HG03175 (cell line): Measurements from ENCODE around the gene MEOX1.

Source experiments
- ATAC-seq: cut with Tn5 transposase; IDR thresholded peaks from one replicate; pipeline ENCODE4 v1.9.1; 2021; ENCODE audit warnings: mild to moderate bottlenecking, moderate library complexity; ENCODE audit not compliant: unreplicated experiment

Gene MEOX1

DNA sequence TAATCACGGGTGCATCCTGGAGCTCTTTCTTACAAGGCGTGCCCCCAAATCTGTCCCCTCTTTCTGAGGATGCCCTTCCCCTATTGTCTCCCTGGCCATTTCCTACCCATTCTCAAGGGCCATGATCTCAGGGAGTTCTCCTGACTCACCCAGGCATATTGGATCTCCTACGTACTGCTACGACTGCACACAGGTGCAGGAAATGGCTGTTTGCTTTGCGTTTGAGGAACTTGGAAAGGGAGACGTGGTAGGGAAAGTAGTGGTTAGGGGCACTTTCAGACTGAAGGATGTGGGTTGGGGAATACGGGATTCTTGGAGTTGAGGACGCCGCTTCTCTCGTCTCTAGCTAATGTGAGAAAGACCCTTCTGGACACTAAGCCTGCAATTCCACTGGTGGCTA is 18.7 kb upstream of the MEOX1 start:
- ATAC-seq = no peak

DNA sequence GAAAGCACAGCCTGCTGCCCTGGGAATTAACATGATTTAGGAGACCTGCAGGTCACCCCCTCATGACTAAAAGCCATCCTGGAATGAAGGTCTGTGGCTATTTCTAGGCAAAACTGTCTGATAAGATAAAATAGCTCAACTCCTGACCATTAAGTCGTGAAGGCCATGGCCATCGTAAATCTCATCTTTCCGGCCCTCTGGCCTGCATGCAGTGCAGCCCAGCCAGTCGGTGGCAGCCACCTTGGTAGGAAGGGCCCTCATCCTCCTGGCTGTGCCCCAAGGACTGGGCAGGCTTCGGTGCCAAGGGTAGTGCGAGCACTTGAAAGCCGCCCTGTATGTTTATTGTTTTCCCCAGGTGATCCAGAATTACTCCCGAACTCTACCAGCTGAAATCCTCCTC is 18.2 kb upstream of the MEOX1 start:
- no peak for ATAC-seq

GRCh38 chr17:43679401-43679800 is 17.7 kb upstream of the MEOX1 start:
- ATAC-seq = no peak

- ATAC-seq = no peak
Measured at GRCh38 chr17:43676471-43676870, 14.7 kb upstream of the MEOX1 start.

DNA sequence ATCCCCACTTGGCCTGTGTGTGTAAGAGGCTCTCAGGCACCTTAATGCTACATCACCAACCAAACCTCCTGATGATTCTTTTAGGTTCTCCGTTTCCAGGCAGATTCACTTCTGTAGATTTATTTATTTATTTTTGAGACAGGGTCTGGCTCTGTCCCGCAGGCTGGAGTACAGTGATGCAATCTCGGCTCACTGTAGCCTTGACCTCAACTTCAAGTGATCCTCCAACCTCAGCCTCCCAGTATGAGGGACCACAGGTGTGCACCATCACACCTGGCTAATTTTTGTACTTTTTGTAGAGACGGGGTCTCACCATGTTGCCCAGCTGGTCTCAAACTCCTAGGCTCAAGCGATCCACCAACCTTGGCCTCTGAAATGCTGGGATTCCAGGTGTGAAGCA is 12.7 kb upstream of the MEOX1 start:
- ATAC-seq = no peak

- ATAC-seq = no peak
Measured at GRCh38 chr17:43673516-43674323, 12.0 kb upstream of the MEOX1 start.

DNA sequence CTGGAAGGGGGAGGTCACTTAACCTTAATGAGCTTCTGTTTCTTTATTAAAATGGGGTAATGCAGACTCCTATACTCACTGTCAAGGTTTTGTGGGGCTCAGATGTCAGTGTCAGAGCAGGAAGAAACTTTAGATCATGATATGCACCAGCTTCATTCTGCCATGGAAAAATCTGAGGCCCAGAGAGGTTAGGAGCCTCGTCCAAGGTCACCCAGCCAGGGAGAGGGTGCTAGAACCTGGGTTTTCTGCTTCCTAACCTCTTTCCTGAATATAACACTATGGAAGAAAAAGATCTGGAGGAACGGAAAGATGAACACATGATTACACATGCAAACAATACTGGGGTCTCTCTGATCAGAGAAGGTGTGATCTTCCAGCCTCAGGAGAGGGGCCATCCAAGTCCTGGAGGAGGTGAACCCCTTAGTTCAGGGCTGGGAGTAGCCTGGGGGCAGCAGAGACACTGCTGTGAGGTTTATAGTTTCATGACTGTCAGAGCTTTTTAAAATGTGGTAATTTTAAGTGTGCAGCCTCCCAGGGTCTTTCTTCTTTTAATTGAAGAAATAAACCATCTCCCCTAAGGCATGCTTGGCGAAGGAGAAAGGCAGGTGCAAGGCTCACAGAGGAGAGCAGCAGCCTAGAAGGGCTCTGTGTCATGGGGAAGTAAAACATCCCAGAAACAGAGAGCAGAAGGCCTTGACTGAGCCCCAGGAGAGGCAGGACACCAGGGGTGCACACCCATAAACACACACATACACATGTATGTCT is 10.2 kb upstream of the MEOX1 start:
- ATAC-seq = no peak

DNA sequence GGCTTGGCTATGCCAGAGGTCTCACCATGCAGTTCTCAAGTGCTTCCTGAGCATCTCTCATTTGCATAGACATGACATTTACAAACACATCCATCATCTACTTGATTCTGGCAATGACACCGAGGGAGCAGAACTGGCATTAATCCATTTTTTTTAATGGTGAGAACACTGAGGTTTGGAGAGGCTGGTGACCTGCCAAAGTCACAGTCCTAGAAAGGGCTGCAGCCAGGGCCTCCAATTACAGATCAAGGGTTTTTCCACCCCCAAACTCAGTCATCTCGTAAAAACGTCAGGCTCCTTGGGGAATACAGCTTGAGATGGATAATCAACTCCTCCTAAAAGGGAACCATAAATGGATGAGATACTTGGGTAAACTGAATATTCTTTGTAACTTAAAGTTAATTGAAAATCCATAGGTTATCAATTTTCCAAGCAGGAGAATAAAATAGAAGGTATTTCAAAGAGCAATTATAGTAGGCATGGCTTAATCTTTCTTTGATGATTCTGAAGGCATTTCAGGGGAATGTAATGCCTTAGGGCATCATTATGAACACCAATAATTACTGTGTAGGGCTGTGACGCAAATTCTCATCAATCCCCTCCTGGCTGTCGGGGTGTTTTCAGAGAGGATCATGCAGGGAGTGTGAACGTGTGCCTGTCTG is 9.4 kb upstream of the MEOX1 start:
- no peak for ATAC-seq

GRCh38 chr17:43670645-43671030 is 8.9 kb upstream of the MEOX1 start:
- ATAC-seq = no peak

DNA sequence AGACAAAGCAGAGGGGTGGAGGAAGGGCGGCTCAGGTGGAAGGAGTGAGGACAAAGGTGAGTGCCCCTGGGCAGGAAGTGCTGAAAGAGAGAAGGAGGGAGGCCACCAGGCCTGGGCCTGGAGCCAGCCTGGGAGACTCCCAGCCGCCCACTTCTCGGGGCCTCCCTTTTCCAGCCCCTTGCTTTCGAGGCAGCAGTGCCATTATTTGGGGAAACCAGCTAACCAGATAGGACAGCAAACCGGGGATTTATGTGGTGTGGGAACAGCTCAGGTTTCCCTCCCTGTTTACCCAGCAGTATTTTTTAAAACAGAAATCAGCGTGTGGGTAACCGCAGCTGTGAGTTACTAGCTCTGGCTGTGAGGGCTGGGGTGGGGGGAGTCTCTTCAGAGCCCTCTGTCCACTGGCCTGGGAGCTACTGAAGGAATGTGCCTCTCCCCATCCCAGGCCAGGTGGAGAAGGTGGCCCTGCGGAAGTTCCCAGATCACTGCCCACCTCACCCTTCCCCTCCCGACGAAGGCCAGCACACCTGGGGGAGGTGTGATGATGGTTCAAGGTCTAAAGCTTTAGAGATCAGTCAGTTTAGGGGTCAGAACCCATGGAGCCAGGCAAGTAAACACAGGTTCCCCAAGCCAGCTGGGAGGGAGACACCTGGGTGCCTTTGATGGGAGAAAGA is 8.4 kb upstream of the MEOX1 start:
- ATAC-seq = no peak

DNA sequence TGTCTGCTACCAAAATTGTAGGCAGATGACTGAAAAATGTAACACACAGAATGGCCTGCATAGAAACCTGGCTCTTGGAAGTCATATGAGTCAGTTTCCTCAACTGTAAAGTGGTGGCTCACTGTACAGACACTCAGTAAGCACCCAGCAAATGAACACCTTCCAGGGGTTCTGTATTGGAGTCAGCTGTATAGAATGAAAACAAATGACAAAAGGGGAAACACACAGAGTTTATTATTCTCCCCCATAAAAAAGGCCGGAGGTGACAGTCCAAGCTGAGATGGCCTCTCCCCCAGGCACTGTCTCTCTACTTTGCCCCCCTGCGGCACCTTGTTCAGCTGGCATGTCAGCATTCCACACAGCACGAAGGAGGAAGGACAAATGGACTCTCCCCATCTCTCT is 6.2 kb upstream of the MEOX1 start:
- no peak for ATAC-seq

DNA sequence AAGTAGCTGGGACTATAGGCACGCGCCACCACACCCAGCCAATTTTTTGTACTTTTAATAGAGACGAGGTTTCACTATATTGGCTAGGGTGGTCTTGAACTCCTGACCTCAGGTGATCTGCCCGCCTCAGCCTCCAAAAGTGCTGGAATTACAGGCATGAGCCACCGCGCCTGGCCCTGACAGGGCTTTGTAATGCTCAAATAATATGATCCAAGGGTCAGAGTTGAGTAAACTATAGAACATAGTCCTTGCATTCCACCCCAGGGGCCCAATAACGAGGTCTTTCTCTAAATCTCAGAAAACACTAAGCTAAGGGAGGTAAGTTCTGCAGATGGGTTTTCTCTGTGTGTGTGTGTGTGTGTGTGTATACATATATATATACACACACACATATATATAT is 5.8 kb upstream of the MEOX1 start:
- ATAC-seq = no peak

DNA sequence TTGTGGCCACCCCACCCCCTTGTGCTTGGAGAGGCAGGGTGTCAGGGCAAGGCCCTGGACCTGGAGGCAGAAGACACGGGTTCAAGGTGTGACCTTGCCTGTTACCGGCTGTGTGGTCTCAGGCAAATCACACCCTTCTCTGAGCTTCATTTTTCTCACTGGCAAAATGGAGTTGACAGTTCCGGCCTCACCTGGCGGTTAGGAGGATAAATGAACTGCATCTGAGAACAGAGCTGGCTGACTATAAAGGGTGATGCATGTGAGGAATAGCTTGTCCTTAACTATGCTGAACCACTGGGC is 4.2 kb upstream of the MEOX1 start:
- no peak for ATAC-seq

DNA sequence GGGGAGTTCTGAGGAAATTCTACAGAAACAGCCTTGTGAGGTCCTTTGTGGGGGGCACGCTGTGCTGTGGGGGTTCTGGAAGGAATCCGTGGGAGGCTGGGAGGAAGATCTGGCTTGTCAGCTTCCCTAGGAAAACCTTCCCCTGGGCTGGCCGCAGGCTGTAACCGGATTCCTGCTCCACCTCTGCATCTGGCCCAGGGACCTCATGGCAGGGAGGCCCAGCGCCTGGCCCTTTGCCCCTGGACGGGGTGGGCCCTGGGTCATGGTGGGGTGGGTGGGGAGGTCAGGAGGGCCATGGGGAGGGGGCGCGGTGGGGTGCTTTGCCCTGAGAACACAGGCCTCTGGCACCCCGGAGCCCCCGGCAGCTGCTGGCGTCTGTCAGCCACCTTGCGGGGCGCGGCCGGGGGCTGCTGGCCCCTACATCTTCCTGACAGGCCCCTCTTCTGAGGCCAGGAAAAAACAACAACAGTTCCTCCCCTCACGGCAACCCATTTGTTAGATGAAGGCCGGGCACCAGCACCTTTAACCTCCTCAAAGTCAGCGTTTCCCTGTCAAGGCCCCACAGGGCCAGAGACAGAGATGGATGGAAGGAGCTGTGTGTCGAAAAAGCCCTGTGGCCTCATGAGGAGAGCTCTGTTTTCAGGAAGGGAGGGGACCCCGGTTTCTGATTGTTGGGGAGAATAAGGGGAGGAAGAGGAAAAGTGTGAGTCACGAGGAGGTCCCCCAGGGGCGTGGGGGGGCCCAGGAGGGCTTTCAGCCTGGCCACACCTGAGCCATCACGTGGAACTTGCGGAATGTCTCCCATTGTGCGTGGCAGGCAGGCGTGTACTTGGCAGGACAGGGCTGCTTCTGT is 3.6 kb upstream of the MEOX1 start:
- ATAC-seq = no peak

- ATAC-seq = no peak
Measured at GRCh38 chr17:43664096-43664495, 2.4 kb upstream of the MEOX1 start.

- ATAC-seq = no peak
Measured at GRCh38 chr17:43663383-43663782, 1.7 kb upstream of the MEOX1 start.

- no peak for ATAC-seq
Measured at GRCh38 chr17:43662413-43663141, 855 bp upstream of the MEOX1 start.

DNA sequence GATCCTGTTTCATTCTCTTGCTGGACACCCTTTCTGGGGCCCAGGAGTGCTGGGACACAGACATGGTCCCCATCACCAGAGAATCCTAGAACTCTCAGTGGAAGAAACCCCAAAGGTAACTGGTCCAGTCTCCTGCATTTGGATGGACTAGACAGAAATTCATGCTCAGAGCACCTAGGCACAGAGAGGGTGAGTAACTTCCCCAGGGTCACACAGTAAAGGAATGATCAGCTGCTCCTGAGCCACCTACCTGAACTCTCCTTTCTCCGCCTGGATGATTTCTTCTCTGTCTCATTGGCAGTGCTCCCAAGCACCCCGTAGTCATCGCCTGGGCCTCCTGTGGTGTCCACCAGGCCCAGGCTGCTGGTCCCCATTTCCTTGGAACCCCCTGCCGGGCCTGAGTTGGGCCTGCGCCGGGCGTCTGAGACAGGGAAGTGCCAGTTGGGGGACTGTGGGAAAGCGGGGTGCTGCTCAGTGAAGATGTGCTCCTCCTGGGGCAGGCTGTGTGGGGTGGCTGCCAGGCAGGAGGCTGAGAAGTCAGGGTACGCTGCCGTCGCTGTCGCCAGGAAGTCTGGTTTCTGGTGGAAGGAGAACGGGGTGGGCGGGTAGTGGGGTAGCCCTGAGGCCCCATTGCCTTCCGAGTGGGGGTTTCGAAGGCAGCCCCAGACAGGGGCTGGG is 767 bp downstream of the MEOX1 start:
- ATAC-seq = no peak

DNA sequence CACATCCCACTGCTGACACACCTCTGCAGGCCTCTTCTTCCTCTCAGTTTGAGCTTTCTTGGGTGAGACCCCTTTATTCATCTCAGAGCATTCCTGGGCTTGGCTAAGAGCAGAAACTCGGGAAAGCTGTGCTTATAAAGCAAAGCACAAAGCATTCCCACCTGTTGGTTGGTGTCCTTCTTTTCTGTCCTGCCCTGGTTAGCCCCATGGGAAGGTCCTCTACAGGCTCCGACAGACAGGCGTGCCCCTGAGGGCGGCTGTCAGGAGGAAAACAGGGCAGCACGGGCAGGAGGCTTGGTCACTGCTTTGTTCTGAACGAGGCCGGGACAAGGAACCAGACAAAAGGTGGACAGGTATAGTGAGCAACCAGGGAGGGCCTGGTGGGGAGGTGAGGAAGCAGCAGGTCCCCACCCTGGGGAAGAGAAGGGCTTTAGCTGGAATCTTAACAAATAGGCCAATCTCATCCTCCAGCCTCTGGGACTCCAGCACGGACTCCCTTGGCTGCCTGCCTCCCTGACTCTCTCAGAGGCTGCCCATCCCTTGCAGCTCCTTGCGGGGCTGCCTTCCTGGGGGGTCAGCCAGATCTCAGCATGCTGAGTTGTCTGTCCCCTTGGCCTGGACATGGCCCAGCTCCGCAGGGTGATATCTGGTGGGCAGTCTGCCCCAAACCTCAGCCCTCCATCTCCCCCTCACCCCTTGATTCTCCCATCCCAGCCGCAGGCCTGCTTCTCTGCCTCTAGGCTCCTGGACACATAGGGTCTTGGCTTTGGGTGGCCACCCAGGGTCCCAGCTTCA is 1.7 kb downstream of the MEOX1 start:
- no peak for ATAC-seq
